PC-9 (cell line): ENCODE data around the gene SLC16A12.

Experiments
- EZH2 ChIP-seq: fragments of 200-600 bp; sonication (generic); IDR thresholded peaks from 2 replicates; pipeline ENCODE4 v1.8.0; 2017; ENCODE audit warnings: antibody characterized with exemption, low read depth
- TF ChIP-seq, protein P1 (sequence below): fragments of 200-600 bp; sonication (generic); conservative IDR thresholded peaks from 2 replicates; pipeline ENCODE4 v1.6.1; 2017; ENCODE audit warnings: mixed run types, antibody characterized with exemption, mild to moderate bottlenecking, moderate library complexity

DNA sequence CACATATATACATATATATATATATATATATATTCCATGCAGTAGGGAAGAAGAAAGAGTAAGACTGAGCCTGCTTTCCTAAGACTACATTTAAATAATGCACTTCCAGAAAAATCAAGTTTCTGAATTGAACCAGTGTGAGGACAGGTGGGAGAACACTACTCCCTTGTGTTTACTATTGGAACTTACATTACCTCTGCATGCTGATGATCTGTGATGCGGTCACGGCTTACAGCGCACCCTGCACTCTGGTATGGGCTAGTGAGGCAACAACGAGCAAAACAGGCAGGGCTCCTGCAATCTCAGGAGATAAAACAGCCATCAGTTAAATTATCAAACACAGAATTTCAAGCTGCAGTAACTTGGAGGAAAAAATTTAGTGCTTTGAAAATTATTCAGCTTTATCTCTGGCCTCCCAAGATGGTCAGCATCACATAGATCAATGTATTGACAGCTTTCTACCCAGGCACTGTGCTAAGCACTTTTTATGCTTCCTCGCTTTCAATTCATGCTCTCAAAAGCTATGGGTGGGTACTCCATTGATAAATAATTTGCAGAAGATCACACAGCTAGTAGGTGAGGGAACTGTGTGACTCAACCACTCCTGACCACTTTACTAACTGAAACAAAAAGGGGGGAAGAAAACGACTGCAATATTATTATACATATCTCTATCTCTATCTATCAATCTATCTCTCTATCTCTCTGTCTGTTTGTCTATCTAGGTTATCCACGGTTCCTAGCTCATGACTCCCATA, 20.5 kb upstream of the SLC16A12 start:
- no peak for TF ChIP-seq EZH2
- TF ChIP-seq, protein P1, sequence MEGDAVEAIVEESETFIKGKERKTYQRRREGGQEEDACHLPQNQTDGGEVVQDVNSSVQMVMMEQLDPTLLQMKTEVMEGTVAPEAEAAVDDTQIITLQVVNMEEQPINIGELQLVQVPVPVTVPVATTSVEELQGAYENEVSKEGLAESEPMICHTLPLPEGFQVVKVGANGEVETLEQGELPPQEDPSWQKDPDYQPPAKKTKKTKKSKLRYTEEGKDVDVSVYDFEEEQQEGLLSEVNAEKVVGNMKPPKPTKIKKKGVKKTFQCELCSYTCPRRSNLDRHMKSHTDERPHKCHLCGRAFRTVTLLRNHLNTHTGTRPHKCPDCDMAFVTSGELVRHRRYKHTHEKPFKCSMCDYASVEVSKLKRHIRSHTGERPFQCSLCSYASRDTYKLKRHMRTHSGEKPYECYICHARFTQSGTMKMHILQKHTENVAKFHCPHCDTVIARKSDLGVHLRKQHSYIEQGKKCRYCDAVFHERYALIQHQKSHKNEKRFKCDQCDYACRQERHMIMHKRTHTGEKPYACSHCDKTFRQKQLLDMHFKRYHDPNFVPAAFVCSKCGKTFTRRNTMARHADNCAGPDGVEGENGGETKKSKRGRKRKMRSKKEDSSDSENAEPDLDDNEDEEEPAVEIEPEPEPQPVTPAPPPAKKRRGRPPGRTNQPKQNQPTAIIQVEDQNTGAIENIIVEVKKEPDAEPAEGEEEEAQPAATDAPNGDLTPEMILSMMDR = no peak
